Measurements from ENCODE around the gene CFAP251. TPM values are rescaled to one million over a fixed set of nuclear protein-coding genes. Genes with fewer than 3 reads are reported as not detected.

The CFAP251 gene
- total and polyA plus RNA-seq, 2 of the 13 experiments (the other 11 are each of a cell fraction or from before 2014, with no cell fraction given), result 0.30 to 0.42 TPM

- TF ChIP-seq PRDM10 (CRISPR knock-in tag; IDR thresholded peaks at IDR 0.05; ENCODE audit: low read depth), result peak; percentile 85
- TF ChIP-seq BCL3 (CRISPR knock-in tag; IDR thresholded peaks at IDR 0.05), result no peak
- TF ChIP-seq CCDC6 (CRISPR knock-in tag; IDR thresholded peaks at IDR 0.05), result 0 out of 2 replicates have a peak, but pooled peaks have one; percentile 39
- TF ChIP-seq ELF3 (CRISPR knock-in tag; IDR thresholded peaks at IDR 0.05), result no peak
- no peak for TF ChIP-seq CREB1 (IDR thresholded peaks at IDR 0.05)
- no peak for TF ChIP-seq CREB1 (CRISPR knock-in tag; IDR thresholded peaks at IDR 0.05)
- TF ChIP-seq ZNF83 (CRISPR knock-in tag; IDR thresholded peaks at IDR 0.05; ENCODE audit: borderline replicate concordance), result no peak
- 0 out of 2 replicates have a peak, but pooled peaks have one; percentile 46 for TF ChIP-seq KLF12 (CRISPR knock-in tag; IDR thresholded peaks at IDR 0.05; ENCODE audit: borderline replicate concordance)
- 0 out of 2 replicates have a peak, but pooled peaks have one; percentile 43 for TF ChIP-seq ZSCAN30 (CRISPR knock-in tag; IDR thresholded peaks at IDR 0.05)
- 0 out of 2 replicates have a peak, but pooled peaks have one; percentile 12 for TF ChIP-seq MEF2D (CRISPR knock-in tag; IDR thresholded peaks at IDR 0.05)
- no peak; the same call in 1 of the 2 replicates for TF ChIP-seq TBX3 (IDR thresholded peaks at IDR 0.05; ENCODE audit: borderline replicate concordance)
- TF ChIP-seq, protein P1, sequence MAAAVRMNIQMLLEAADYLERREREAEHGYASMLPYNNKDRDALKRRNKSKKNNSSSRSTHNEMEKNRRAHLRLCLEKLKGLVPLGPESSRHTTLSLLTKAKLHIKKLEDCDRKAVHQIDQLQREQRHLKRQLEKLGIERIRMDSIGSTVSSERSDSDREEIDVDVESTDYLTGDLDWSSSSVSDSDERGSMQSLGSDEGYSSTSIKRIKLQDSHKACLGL (CRISPR knock-in tag; IDR thresholded peaks at IDR 0.05), result 0 out of 2 replicates have a peak, but pooled peaks have one; percentile 21
- peak; percentile 84 for TF ChIP-seq ZNF263 (CRISPR knock-in tag; IDR thresholded peaks at IDR 0.05)
- TF ChIP-seq HINFP (CRISPR knock-in tag; IDR thresholded peaks at IDR 0.05; ENCODE audit: low read depth), result no peak
- peak; percentile 42; the same call in 1 of the 2 replicates for TF ChIP-seq XBP1 (CRISPR knock-in tag; IDR thresholded peaks at IDR 0.05)
- TF ChIP-seq FOXJ3 (CRISPR knock-in tag; IDR thresholded peaks at IDR 0.05; ENCODE audit: borderline replicate concordance), result no peak; the same call in 1 of the 2 replicates
- TF ChIP-seq MZF1 (CRISPR knock-in tag; IDR thresholded peaks at IDR 0.05; ENCODE audit: borderline replicate concordance), result no peak
- TF ChIP-seq PHF5A (CRISPR knock-in tag; IDR thresholded peaks at IDR 0.05; ENCODE audit: low read depth, unreplicated experiment), result no peak
- TF ChIP-seq ZNF724P (CRISPR knock-in tag; IDR thresholded peaks at IDR 0.05; ENCODE audit: borderline replicate concordance), result peak; percentile 59; the same call in 1 of the 2 replicates
- TF ChIP-seq GLI4 (CRISPR knock-in tag; IDR thresholded peaks at IDR 0.05; ENCODE audit: borderline replicate concordance), result no peak
Measured at GRCh38 chr12:122023339-122024131, 105.1 kb downstream of the CFAP251 start (continued).
